Measurements from ENCODE around the gene DEPDC7.

Gene DEPDC7

DNA sequence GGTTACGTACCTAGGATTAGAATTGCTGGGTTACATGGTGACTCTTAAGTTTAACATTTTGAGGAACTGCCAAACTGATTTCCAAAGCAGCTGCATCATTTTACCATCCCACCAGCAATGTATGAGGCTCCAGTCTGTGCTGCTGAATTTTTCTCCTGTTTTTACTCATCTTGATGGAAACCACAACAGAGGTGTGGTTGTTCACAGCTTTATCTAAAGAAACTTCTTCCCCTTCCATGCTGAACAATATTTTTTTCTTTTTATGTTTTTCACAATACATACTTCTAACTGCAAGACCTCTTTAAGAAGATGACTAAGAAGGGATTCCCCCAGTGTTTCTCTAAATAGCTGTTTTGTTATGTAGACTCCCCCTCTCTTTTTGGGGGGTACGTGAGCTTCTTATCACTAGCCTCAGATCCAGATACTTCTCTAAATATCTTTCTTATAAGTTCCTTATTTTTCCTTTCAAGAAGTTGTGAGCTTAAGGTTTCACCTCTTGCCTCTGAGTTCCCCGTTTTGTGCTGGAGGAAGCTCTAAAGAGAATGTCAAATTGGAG is 47.7 kb downstream of the DEPDC7 start:
- DNase-seq, result no peak

DNA sequence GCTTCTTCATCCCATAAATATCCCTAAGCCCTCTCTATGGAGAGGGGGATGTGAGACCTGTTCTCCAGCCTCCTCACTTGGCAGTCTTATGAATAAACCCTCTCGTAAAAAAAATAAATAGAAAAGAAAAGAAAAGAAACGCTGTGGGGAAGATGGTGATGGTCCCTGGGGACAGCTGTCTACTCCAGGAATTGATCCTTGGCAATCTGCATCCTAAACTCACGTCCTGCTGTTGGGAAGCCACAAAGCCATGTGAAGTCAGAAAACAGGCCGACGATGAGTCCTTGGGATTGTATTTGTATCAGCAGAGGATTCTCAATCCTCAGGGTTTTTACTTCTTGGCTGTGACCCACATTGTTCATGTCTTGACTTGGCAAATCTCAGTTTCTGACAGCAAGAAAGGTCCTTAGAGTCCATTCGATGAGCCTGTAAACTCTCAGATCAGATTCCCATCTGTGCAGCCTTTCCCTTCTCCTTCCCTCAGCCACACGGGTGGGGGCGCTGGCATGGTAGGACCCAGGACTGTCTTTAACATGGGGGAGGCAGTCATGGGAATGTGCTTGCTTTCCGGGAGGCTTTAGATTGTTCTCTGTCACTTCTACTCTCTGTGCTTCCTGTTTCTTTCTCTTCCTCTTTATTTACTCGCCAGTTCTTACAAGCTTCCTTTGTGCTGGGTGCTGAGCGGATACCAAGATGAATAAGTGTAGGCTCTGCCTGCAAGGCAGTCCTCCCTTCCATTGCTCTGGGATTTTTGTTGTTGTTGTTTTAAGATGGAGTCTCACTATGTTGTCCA is 48.6 kb downstream of the DEPDC7 start:
- DNase-seq, result no peak

DNA sequence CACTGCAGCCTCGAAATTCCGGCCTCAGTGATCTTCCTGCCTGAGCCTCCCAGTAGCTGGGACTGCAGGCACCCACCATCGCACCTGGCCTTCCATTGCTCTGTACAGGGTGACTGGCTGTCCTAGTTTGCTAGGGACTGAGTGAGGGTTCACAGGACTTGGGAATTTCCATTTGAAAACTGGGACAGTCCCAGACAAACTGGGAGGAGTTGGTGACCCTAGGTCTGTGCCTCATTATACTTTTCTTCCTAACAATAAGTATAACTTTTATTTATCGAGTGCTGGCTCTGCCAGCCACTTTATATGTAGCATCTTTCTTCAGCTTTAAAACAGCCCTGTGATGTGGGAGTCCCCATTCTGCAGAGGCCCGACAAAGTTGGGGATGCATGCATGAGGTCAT is 49.2 kb downstream of the DEPDC7 start:
- no peak for DNase-seq

DNA sequence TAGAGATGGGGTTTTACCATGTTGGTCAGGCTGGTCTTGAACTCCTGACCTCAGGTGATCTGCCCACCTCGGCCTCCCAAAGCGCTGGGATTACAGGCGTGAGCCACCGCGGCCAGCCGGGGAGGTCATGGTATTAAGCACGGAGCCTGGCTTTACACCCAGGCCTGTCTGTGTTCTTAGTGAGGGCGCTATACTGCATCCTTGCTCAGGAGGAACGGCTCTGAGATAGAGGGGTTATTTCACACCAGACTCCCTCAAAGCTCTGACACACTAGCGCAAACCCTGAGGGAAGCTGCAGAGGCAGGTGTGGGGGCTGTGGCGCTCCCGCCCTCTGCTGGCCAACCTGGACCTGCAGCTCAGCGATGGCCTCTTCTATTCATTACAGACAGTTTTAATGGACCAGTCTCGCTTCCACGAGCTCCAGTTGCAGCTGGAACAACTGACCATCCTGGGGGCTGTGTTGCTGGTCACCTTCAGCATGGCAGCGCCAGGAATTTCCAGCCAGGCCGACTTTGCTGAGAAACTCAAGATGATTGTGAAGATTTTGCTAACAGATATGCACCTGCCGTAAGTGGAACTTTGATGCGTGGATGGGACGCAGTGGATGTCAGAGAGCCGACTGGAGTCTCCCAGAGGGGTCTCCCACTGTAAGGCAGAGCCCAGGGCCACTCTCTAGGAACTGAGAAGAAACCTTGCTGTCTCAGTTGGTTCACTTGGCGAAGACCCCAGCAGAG is 49.9 kb downstream of the DEPDC7 start:
- DNase-seq, result peak in 1 of 2 experiments; percentile 51

DNA sequence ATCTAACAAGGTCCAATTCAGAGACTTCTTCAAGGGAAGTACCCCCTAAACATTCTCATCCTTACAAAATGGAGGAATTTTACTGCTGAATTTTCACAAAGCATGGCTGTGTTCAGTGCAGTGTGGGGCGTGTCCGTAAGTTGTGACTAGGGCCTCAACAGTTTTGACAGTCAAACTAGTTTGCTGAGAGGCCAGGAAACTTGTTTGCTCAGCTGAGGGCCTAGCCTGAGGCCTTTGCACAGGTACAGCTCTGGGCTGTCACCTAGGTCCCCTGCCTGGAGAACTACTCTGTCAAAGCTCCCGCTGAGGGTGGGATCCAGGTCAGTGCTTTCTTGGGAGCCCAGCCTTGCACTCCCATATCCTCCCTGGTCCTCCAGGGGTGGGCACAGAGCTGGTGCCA is 51.6 kb downstream of the DEPDC7 start:
- no peak for DNase-seq

DNA sequence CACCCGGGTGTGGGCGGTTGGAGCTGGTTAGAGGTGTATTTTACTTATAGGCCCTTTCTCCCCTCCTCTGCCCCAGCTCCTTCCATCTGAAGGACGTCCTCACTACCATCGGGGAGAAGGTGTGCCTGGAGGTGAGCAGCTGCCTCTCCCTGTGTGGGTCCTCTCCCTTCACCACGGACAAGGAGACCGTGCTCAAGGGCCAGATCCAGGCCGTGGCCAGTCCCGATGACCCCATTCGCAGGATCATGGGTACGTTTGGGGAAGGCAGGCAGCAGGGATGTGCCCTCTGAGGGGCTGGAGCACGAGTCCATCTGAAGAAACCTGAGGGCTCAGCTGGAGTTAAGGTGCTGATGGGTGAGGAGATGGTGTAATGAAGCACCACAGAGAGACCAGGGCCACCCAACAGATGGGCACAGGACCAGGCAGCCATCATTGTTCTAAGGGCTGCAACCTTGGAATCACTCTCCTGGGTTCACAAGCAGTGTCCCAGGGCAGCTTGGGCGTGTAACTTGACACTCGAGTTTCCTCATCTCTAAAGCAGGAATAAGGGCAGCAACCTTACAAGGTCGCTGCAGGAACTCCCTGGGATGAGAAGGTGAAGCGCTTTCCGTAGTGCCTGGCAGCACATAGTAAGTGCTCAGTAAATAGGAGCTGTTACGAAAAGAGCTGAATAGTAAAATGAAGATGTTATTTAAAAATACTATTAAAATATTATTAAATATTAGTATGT is 53.1 kb downstream of the DEPDC7 start:
- DNase-seq, result no peak

DNA sequence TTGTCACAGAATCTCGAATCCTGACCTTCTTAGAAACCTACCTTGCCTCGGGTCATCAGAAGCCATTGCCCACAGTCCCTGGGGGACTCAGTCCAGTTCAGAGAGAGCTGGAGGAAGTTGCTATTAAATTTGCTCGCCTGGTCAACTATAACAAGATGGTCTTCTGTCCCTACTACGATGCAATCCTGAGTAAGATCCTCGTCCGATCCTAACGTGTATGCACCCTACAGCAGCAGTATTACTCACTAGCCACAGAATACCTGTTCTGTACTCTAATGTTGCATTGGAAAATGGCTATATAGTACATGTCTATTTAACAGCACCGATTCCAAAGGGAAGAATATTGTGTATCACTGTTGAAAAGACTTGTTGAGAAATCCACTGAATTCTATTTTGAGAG is 56.8 kb downstream of the DEPDC7 start:
- DNase-seq, result no peak
